ENCODE results near the gene SPN.

DNA sequence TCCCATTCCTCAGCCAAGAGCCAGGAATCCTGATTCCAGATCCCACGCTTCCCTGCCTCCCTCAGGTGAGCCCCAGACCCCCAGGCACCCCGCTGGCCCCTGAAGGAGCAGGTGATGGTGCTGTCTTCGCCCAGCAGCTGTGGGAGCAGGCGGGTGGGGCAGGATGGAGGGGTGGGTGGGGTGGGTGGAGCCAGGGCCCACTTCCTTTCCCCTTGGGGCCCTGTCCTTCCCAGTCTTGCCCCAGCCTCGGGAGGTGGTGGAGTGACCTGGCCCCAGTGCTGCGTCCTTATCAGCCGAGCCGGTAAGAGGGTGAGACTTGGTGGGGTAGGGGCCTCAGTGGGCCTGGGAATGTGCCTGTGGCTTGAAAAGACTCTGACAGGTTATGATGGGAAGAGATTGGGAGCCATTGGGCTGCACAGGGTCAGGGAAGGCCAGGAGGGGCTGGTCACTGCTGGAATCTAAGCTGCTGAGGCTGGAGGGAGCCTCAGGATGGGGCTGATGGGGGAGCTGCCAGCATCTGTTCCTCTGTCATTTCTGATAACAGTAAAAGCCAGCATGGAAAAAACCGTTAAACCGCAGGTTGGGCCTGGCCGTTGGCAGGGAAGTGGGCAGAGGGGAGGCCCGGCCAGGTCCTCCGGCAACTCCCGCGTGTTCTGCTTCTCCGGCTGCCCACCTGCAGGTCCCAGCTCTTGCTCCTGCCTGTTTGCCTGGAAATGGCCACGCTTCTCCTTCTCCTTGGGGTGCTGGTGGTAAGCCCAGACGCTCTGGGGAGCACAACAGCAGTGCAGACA lies at the start of gene SPN:
- TF ChIP-seq, protein P1, sequence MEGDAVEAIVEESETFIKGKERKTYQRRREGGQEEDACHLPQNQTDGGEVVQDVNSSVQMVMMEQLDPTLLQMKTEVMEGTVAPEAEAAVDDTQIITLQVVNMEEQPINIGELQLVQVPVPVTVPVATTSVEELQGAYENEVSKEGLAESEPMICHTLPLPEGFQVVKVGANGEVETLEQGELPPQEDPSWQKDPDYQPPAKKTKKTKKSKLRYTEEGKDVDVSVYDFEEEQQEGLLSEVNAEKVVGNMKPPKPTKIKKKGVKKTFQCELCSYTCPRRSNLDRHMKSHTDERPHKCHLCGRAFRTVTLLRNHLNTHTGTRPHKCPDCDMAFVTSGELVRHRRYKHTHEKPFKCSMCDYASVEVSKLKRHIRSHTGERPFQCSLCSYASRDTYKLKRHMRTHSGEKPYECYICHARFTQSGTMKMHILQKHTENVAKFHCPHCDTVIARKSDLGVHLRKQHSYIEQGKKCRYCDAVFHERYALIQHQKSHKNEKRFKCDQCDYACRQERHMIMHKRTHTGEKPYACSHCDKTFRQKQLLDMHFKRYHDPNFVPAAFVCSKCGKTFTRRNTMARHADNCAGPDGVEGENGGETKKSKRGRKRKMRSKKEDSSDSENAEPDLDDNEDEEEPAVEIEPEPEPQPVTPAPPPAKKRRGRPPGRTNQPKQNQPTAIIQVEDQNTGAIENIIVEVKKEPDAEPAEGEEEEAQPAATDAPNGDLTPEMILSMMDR (conservative IDR thresholded peaks at IDR 0.05; ENCODE audit: low read depth, low read length) = no peak
- no peak for TF ChIP-seq EZH2 (IDR thresholded peaks at IDR 0.05; ENCODE audit: borderline replicate concordance, low read depth, low read length, poor library complexity, severe bottlenecking)

Data from A673 (cell line).